ENCODE data around the gene DOK3.

The DOK3 gene

GRCh38 chr5:177513500-177513899 is 3.9 kb upstream of the DOK3 start:
- Histone ChIP-seq H3K9ac (ENCODE audit: low read length) (no peak overlapping the region), H3K4me1 (ENCODE audit: insufficient read depth, low read length, severe bottlenecking) (peaks cover 53% of the 10 kb centered on the region), H3K36me3 (ENCODE audit: insufficient read depth, low read length) (peaks cover 51% of the 10 kb centered on the region)

GRCh38 chr5:177512736-177513380 is 3.2 kb upstream of the DOK3 start:
- Histone ChIP-seq H3K79me2 (ENCODE audit: insufficient read depth, low read length) (peaks cover 7% of the 10 kb centered on the region), H3K4me1 (ENCODE audit: insufficient read depth, low read length, severe bottlenecking) (peaks cover 59% of the 10 kb centered on the region), H3K9me2 (ENCODE audit: low read depth, low read length) (no peaks in the 10 kb centered on the region), H3K9ac (ENCODE audit: low read length) (no peak overlapping the region), H3F3A (ENCODE audit: insufficient read depth, low read length) (no peaks in the 10 kb centered on the region), H3K4me3 (ENCODE audit: low read depth, low read length, poor library complexity, severe bottlenecking) (no peak overlapping the region), H3K36me3 (ENCODE audit: insufficient read depth, low read length) (peaks cover 57% of the 10 kb centered on the region), H3K27me3 (ENCODE audit: insufficient read depth, low read length) (no peaks in the 10 kb centered on the region), H3K9me3 (ENCODE audit: low read length) (no peaks in the 10 kb centered on the region), H3K4me2 (ENCODE audit: low read length) (no peak overlapping the region), H2AFZ (ENCODE audit: low read length) (no peak overlapping the region), H3K27ac (ENCODE audit: low read depth, low read length, poor library complexity, severe bottlenecking) (no peak overlapping the region), H4K20me1 (ENCODE audit: insufficient read depth, low read length) (no peaks in the 10 kb centered on the region)
- TF ChIP-seq EZH2 (IDR thresholded peaks at IDR 0.05; ENCODE audit: borderline replicate concordance, low read length) (no peak), CTCF (IDR thresholded peaks at IDR 0.05; ENCODE audit: low read length) (no peak)

More at GRCh38 chr5:177513500-177513899, 3.9 kb upstream of the DOK3 start:
- Histone ChIP-seq H3K27ac (ENCODE audit: low read depth, low read length, poor library complexity, severe bottlenecking) (no peak overlapping the region), H3F3A (ENCODE audit: insufficient read depth, low read length) (no peaks in the 10 kb centered on the region), H3K9me3 (ENCODE audit: low read length) (no peaks in the 10 kb centered on the region), H4K20me1 (ENCODE audit: insufficient read depth, low read length) (no peaks in the 10 kb centered on the region), H3K27me3 (ENCODE audit: insufficient read depth, low read length) (no peaks in the 10 kb centered on the region), H3K9me2 (ENCODE audit: low read depth, low read length) (no peaks in the 10 kb centered on the region), H3K4me2 (ENCODE audit: low read length) (no peak overlapping the region), H3K4me3 (ENCODE audit: low read depth, low read length, poor library complexity, severe bottlenecking) (no peak overlapping the region), H2AFZ (ENCODE audit: low read length) (no peak overlapping the region), H3K79me2 (ENCODE audit: insufficient read depth, low read length) (peaks cover 7% of the 10 kb centered on the region)
- no peak for TF ChIP-seq EZH2 (IDR thresholded peaks at IDR 0.05; ENCODE audit: borderline replicate concordance, low read length)
- TF ChIP-seq CTCF (IDR thresholded peaks at IDR 0.05; ENCODE audit: low read length), result no peak

- H4K20me1 ChIP-seq (ENCODE audit: insufficient read depth, low read length), result no peaks in the 10 kb centered on the region
- no peak overlapping the region; the same call in 1 of the 2 replicates for H3K4me2 ChIP-seq (ENCODE audit: low read length)
- no peak overlapping the region for H3K4me3 ChIP-seq (ENCODE audit: low read depth, low read length, poor library complexity, severe bottlenecking)
- no peaks in the 10 kb centered on the region for H3K9me3 ChIP-seq (ENCODE audit: low read length)
- no peaks in the 10 kb centered on the region for H3K27me3 ChIP-seq (ENCODE audit: insufficient read depth, low read length)
- H3K9me2 ChIP-seq (ENCODE audit: low read depth, low read length), result no peaks in the 10 kb centered on the region
- H3K9ac ChIP-seq (ENCODE audit: low read length), result peak overlapping the region; percentile 98; the same call in 1 of the 2 replicates
- peaks cover 67% of the 10 kb centered on the region for H3K4me1 ChIP-seq (ENCODE audit: insufficient read depth, low read length, severe bottlenecking)
- peak overlapping the region; percentile 99 for H3K27ac ChIP-seq (ENCODE audit: low read depth, low read length, poor library complexity, severe bottlenecking)
- no peak overlapping the region for H2AFZ ChIP-seq (ENCODE audit: low read length)
- H3F3A ChIP-seq (ENCODE audit: insufficient read depth, low read length), result no peaks in the 10 kb centered on the region
- peaks cover 65% of the 10 kb centered on the region for H3K36me3 ChIP-seq (ENCODE audit: insufficient read depth, low read length)
- TF ChIP-seq EZH2 (IDR thresholded peaks at IDR 0.05; ENCODE audit: borderline replicate concordance, low read length) (no peak), CTCF (IDR thresholded peaks at IDR 0.05; ENCODE audit: low read length) (no peak)
- H3K79me2 ChIP-seq (ENCODE audit: insufficient read depth, low read length), result peaks cover 7% of the 10 kb centered on the region
These were observed 2.4 kb upstream of the DOK3 start for GRCh38 chr5:177511796-177512675.

Measured in OCI-LY1 (cell line).